B cell (primary cell): ENCODE results near the gene SARNP. TPM values are rescaled to one million over a fixed set of nuclear protein-coding genes. Genes with fewer than 3 reads are reported as not detected.

Experiments used
- ATAC-seq: fragments of 200-7000 bp; cut with Tn5 transposase; one replicate; pipeline ENCODE4 v1.10.0; 2021; ENCODE audit warnings: low read depth, mild to moderate bottlenecking, moderate number of reproducible peaks, moderate library complexity
- CTCF ChIA-PET: fragments of 350-600 bp; sonication (Branson Sonifier 250); formaldehyde crosslinking; loops from one replicate; lab custom pipeline; 2021; ENCODE audit warnings: antibody characterized with exemption, inconsistent platforms; lab: Charles Lee
- POLR2A ChIA-PET: fragments of 350-600 bp; sonication (Branson Sonifier 250); formaldehyde crosslinking; loops from one replicate; lab custom pipeline; 2021; ENCODE audit warnings: antibody characterized with exemption; lab: Charles Lee
- DNase-seq: peaks from one replicate; pipeline ENCODE4 v3.0.0; 2013
- H2AFZ ChIP-seq: 2 replicates; pipeline ENCODE4 v1.6.1; 2012; ENCODE audit warnings: mild to moderate bottlenecking, low read depth, low read length; ENCODE audit not compliant: insufficient read depth, poor library complexity, severe bottlenecking
- H3K27ac ChIP-seq, 2 donors: 1 replicate in 1 of 2; 2 replicates in 1 of 2; pipeline ENCODE4 v1.5.1; 2012 to 2013; ENCODE audit warnings: low read length in 2 of 2, mild to moderate bottlenecking in 2 of 2, moderate library complexity in 1 of 2
- H3K27me3 ChIP-seq, 4 experiments: fragments of 200-600 bp in 1 of 4; sonication (generic) in 1 of 4; replicated peaks in 1 of 4; 1 replicate in 2 of 4; 2 replicates in 2 of 4; pipeline versions ENCODE4 v1.6.1 to v1.7.0; 2013 to 2016; ENCODE audit warnings: low read length in 3 of 4, mild to moderate bottlenecking in 2 of 4, mixed read lengths in 1 of 4, moderate library complexity in 1 of 4; ENCODE audit not compliant: insufficient read depth in 4 of 4, control insufficient read depth in 3 of 4; ENCODE audit errors: control extremely low read depth in 1 of 4
- H3K36me3 ChIP-seq, 2 experiments: replicated peaks in 1 of 2; 1 replicate in 1 of 2; 2 replicates in 1 of 2; pipeline versions ENCODE4 v1.6.1 to v1.7.1; 2013; ENCODE audit warnings: low read length in 1 of 2; ENCODE audit not compliant: insufficient read depth in 2 of 2, control insufficient read depth in 1 of 2; ENCODE audit errors: control extremely low read depth in 1 of 2, extremely low read depth in 1 of 2
- H3K4me1 ChIP-seq, 2 donors: fragments of 200-600 bp in 1 of 2; sonication (generic) in 1 of 2; 1 replicate in 1 of 2; 2 replicates in 1 of 2; pipeline versions ENCODE4 v1.5.1 to v1.6.1; 2013 to 2017; ENCODE audit warnings: low read length in 2 of 2; ENCODE audit not compliant: control insufficient read depth in 2 of 2, insufficient read depth in 2 of 2
- H3K4me2 ChIP-seq: replicated peaks from 2 replicates; pipeline ENCODE3; 2012; ENCODE audit warnings: mild to moderate bottlenecking, low read depth, low read length; ENCODE audit not compliant: poor library complexity, severe bottlenecking
- H3K4me3 ChIP-seq, 5 experiments: fragments of 200-600 bp in 1 of 5; sonication (generic) in 1 of 5; 1 replicate in 3 of 5; 2 replicates in 2 of 5; pipeline versions ENCODE4 v1.5.1 to v1.7.0; 2011 to 2016; ENCODE audit warnings: low read length in 4 of 5, mild to moderate bottlenecking in 4 of 5, low read depth in 2 of 5, control low read depth in 1 of 5, moderate library complexity in 1 of 5; ENCODE audit not compliant: insufficient read depth in 1 of 5; ENCODE audit errors: control extremely low read depth in 1 of 5, extremely low read depth in 1 of 5
- H3K79me2 ChIP-seq: fragments of 200-600 bp; sonication (generic); one replicate; pipeline ENCODE4 v1.6.0; 2016; ENCODE audit warnings: low read length; ENCODE audit not compliant: control insufficient read depth, insufficient read depth
- H3K9ac ChIP-seq: fragments of 200-600 bp; sonication (generic); 2 replicates; pipeline ENCODE4 v1.6.1; 2017; ENCODE audit warnings: mild to moderate bottlenecking, low read length, moderate library complexity
- H3K9me3 ChIP-seq, 3 donors: one replicate each; pipeline versions ENCODE4 v1.6.1 to v1.7.1; 2013; ENCODE audit warnings: low read length in 2 of 3; ENCODE audit not compliant: control insufficient read depth in 2 of 3, insufficient read depth in 1 of 3; ENCODE audit errors: control extremely low read depth in 1 of 3
- H4K20me1 ChIP-seq: 2 replicates; pipeline ENCODE4 v1.6.0; 2012; ENCODE audit warnings: mild to moderate bottlenecking, low read length; ENCODE audit not compliant: insufficient read depth, control insufficient read depth, poor library complexity, severe bottlenecking
- H3K27ac Mint-ChIP-seq: one replicate; pipeline ENCODE4 v1.8.0; 2021; ENCODE audit warnings: mixed read lengths
- H3K27me3 Mint-ChIP-seq: one replicate; pipeline ENCODE4 v1.8.0; 2021; ENCODE audit warnings: mixed read lengths
- H3K4me1 Mint-ChIP-seq: one replicate; pipeline ENCODE4 v1.8.0; 2021; ENCODE audit warnings: mixed read lengths
- H3K4me3 Mint-ChIP-seq: one replicate; pipeline ENCODE4 v1.8.0; 2021; ENCODE audit warnings: mixed read lengths
- H3K9me3 Mint-ChIP-seq: one replicate; pipeline ENCODE4 v1.8.0; 2022; ENCODE audit warnings: mixed read lengths; ENCODE audit not compliant: insufficient read depth
- EZH2 ChIP-seq: IDR thresholded peaks from 2 replicates; pipeline ENCODE4 v1.6.1; 2012; ENCODE audit warnings: borderline replicate concordance, low read depth, mild to moderate bottlenecking, moderate library complexity, low read length; ENCODE audit not compliant: insufficient read depth, poor library complexity, severe bottlenecking
- WGBS: methylation state at CpG from one replicate; pipeline ENCODE4 v1.1.5; 2013; ENCODE audit warnings: missing lambda C conversion rate; ENCODE audit not compliant: insufficient coverage; 5-methylcytosine and 5-hydroxymethylcytosine counted together
- intact Hi-C: fragments of 100-400 bp; cut with micrococcal nuclease; formaldehyde crosslinking; loops from one replicate; pipeline ENCODE4 v1.10.0; 2022
- polyA plus RNA-seq: library from polyadenylated mRNA; depleted of rRNA; stranded (reverse); fragments of >200 nt; gene quantifications from 2 replicates; pipeline ENCODE4 v1.2.3, GENCODE V29; 2012
- total RNA-seq, 2 donors: library from RNA; stranded (reverse); fragments of 120-200 nt in 1 of 2; gene quantifications; 1 replicate in 1 of 2; 2 replicates in 1 of 2; pipeline versions ENCODE4 v1.2.3 to v1.2.4, GENCODE V29; 2013 to 2022
- TF ChIP-seq, protein P1 (sequence below): fragments of 200-600 bp; IDR thresholded peaks from one replicate; pipeline ENCODE4 v1.8.0; 2022; ENCODE audit warnings: antibody characterized with exemption, mild to moderate bottlenecking

The SARNP gene
- total and polyA plus RNA-seq, 2 donors (not counting 1 experiment from before 2014, with no cell fraction given) = 22.6 to 46.4 TPM

DNA sequence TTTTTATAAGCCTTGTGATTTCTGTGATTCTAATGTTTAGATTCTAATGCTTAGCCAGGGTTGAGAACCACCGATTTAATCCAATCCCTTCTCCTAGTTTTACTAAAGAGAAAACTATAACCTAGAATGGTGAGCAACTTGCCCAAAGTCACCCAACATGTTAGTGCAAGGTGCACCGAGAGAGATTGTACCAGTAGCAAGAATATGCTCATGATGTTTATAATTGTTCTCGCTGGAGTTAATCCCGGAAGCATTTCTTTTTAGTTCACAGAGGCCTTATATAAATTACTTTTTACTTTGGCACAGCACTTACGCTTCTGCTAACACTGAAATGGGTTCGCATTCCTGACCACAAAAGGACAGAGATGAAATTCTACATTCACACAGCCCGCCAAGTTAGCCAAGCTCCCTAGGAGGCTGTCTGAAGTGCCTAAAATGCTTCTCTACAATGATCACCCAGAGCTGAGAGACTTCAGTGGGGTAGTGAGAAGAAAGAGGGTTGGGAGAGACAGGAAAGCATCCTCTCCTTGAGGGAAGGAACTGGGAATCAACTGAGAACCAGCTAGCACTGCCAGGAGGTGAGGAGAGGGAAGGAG is 102.3 kb downstream of the SARNP start:
- Histone ChIP-seq H3K4me1 (peaks cover 16 to 30% of the 10 kb centered on the region in 2 donors), H3K79me2 (peaks cover 25% of the 10 kb centered on the region), H3K4me2 (peak overlapping the region; percentile 80), H3K9me3 (no peaks in the 10 kb centered on the region), H3K36me3 (peaks cover 0 to 15% of the 10 kb centered on the region in 2 experiments), H3K4me3 (peak overlapping the region; percentile 86 to 98 (median 97)), H2AFZ (peak overlapping the region; percentile 90), H3K9ac (peak overlapping the region; percentile 73), H4K20me1 (peaks cover 23% of the 10 kb centered on the region), H3K27me3 (peaks cover 0 to 3% (median 0%) of the 10 kb centered on the region in 4 experiments), H3K27ac (peak overlapping the region; percentile 81 to 84)
- H3K27me3 Mint-ChIP-seq = no peaks in the 10 kb centered on the region
- no peak for DNase-seq
- POLR2A ChIA-PET = interaction anchor here (0.5 to 2.0 kb wide), 10 partner anchors 8 to 259 kb away, joined by 3 to 8 read pairs (median 6); partner anchors contain the start of genes CD63, ITGA7, ORMDL2 and RAB5B
- peaks cover 38% of the 10 kb centered on the region for H3K4me1 Mint-ChIP-seq
- TF ChIP-seq, protein P1, sequence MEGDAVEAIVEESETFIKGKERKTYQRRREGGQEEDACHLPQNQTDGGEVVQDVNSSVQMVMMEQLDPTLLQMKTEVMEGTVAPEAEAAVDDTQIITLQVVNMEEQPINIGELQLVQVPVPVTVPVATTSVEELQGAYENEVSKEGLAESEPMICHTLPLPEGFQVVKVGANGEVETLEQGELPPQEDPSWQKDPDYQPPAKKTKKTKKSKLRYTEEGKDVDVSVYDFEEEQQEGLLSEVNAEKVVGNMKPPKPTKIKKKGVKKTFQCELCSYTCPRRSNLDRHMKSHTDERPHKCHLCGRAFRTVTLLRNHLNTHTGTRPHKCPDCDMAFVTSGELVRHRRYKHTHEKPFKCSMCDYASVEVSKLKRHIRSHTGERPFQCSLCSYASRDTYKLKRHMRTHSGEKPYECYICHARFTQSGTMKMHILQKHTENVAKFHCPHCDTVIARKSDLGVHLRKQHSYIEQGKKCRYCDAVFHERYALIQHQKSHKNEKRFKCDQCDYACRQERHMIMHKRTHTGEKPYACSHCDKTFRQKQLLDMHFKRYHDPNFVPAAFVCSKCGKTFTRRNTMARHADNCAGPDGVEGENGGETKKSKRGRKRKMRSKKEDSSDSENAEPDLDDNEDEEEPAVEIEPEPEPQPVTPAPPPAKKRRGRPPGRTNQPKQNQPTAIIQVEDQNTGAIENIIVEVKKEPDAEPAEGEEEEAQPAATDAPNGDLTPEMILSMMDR = no peak
- TF ChIP-seq EZH2 = no peak
- no peaks in the 10 kb centered on the region for H3K9me3 Mint-ChIP-seq
- peak overlapping the region; percentile 99 for H3K27ac Mint-ChIP-seq
- H3K4me3 Mint-ChIP-seq = peak overlapping the region; percentile 98
- no peak for ATAC-seq
- CTCF ChIA-PET = interaction anchor here (0.8 to 11.0 kb wide), 12 partner anchors 9 to 281 kb away, joined by 3 to 147 read pairs (median 6); partner anchors contain the start of genes CD63, ORMDL2 and SARNP
- WGBS = 93% methylated on average over 2 of the region's 7 CpGs
- intact Hi-C loops = loop anchor here (1.0 kb wide), 1 partner anchor 102 kb away; the partner anchor contains the start of gene SARNP

DNA sequence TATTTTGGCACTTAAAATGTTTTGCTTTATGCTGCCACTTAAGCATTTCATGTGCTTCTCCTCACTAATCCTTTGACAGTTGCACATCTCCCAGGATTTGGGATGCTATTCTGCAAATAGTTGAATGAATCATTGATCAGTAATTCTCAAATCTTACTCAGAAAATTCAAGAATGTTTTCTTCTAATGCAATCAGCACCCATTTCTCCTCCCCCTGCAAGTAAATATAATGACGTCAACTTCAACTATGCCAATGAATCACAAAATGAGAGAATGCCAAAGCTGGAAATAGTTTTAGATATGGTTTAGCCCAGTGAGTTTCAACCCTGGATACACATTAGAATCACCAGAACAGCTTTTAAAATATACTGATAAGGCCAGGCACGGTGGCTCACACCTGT is 103.8 kb downstream of the SARNP start:
- POLR2A ChIA-PET = no interaction called here

More for the DNA sequence above, 103.8 kb downstream of the SARNP start:
- CTCF ChIA-PET = interaction anchor here (0.6 to 2.5 kb wide), 3 partner anchors 8 to 57 kb away, joined by 4 to 16 read pairs (median 8); no protein-coding TSS in a partner anchor
- H3K36me3 ChIP-seq = peaks cover 0 to 1% of the 10 kb centered on the region in 2 experiments
- no peak for ATAC-seq
- Mint-ChIP-seq H3K9me3 (no peaks in the 10 kb centered on the region), H3K4me1 (peaks cover 42% of the 10 kb centered on the region), H3K27ac (no peak overlapping the region), H3K27me3 (peaks cover 9% of the 10 kb centered on the region), H3K4me3 (peak overlapping the region; percentile 1)
- H3K4me3 ChIP-seq = no peak overlapping the region
- TF ChIP-seq EZH2 = no peak
- TF ChIP-seq, protein P1 = no peak
- WGBS = 83% methylated on average over 1 of the region's 2 CpGs
- peaks cover 18% of the 10 kb centered on the region for H4K20me1 ChIP-seq
- no peak overlapping the region for H3K4me2 ChIP-seq
- peaks cover 20 to 34% of the 10 kb centered on the region in 2 donors for H3K4me1 ChIP-seq
- H3K79me2 ChIP-seq = peaks cover 22% of the 10 kb centered on the region
- intact Hi-C loops = no loop called here
- H3K9me3 ChIP-seq = no peaks in the 10 kb centered on the region
- DNase-seq = no peak
- H2AFZ ChIP-seq = no peak overlapping the region
- no peak overlapping the region for H3K9ac ChIP-seq
- no peak overlapping the region for H3K27ac ChIP-seq
- peaks cover 0 to 9% (median 2%) of the 10 kb centered on the region in 4 experiments for H3K27me3 ChIP-seq
